ENCODE data around the gene RGR. TPM values are rescaled to one million over a fixed set of nuclear protein-coding genes. Genes with fewer than 3 reads are reported as not detected.
"Not testable (repeated sequence)": the region's sequence is repeated elsewhere in the genome, so short reads cannot be mapped to it uniquely, and the experiment has no call there.

RGR gene
- total RNA-seq, 1 experiment from 2014 or later: not detected

GRCh38 chr10:84269162-84269561, 24.3 kb downstream of the RGR start:
- no peak for DNase-seq
- BruUV-seq (replicated peaks): no TSS peak
- TF ChIP-seq CTCF (IDR thresholded peaks at IDR 0.05; ENCODE audit: unreplicated experiment): no peak
- CTCF ChIA-PET: no interaction called here
- peaks cover 10% of the 10 kb centered on the region for H3K27me3 Mint-ChIP-seq (ENCODE audit: unreplicated experiment)
- H3K9me3 Mint-ChIP-seq (ENCODE audit: low read depth, unreplicated experiment): no peaks in the 10 kb centered on the region
- no peak overlapping the region for H3K4me3 Mint-ChIP-seq (ENCODE audit: low read depth, unreplicated experiment)
- peaks cover 8% of the 10 kb centered on the region for H3K4me1 Mint-ChIP-seq (ENCODE audit: low read depth, unreplicated experiment)
- H3K27ac Mint-ChIP-seq (ENCODE audit: unreplicated experiment): no peak overlapping the region
- intact Hi-C loops (cut with micrococcal nuclease; ENCODE audit: unreplicated experiment): loop anchor here (5.0 to 10.0 kb wide), 2 partner anchors 98 to 166 kb away; no protein-coding TSS in a partner anchor
- H3K36me3 Mint-ChIP-seq (ENCODE audit: insufficient read depth, unreplicated experiment): no peaks in the 10 kb centered on the region

GRCh38 chr10:84269773-84270172, 24.9 kb downstream of the RGR start:
- H3K27ac Mint-ChIP-seq (ENCODE audit: unreplicated experiment): no peak overlapping the region
- intact Hi-C loops (cut with micrococcal nuclease; ENCODE audit: unreplicated experiment): loop anchor here (5.0 to 10.0 kb wide), 2 partner anchors 98 to 165 kb away; no protein-coding TSS in a partner anchor

GRCh38 chr10:84270708-84271107, 25.9 kb downstream of the RGR start:
- Mint-ChIP-seq H3K36me3 (ENCODE audit: insufficient read depth, unreplicated experiment) (no peaks in the 10 kb centered on the region), H3K27ac (ENCODE audit: unreplicated experiment) (no peak overlapping the region), H3K27me3 (ENCODE audit: unreplicated experiment) (no peaks in the 10 kb centered on the region), H3K4me1 (ENCODE audit: low read depth, unreplicated experiment) (peaks cover 8% of the 10 kb centered on the region), H3K9me3 (ENCODE audit: low read depth, unreplicated experiment) (no peaks in the 10 kb centered on the region), H3K4me3 (ENCODE audit: low read depth, unreplicated experiment) (no peak overlapping the region)
- TF ChIP-seq CTCF (IDR thresholded peaks at IDR 0.05; ENCODE audit: unreplicated experiment): no peak
- intact Hi-C loops (cut with micrococcal nuclease; ENCODE audit: unreplicated experiment): no loop called here
- no TSS peak for BruUV-seq (replicated peaks)
- no peak for DNase-seq
- CTCF ChIA-PET: no interaction called here

More at GRCh38 chr10:84269773-84270172, 24.9 kb downstream of the RGR start:
- TF ChIP-seq CTCF (IDR thresholded peaks at IDR 0.05; ENCODE audit: unreplicated experiment): no peak
- no peaks in the 10 kb centered on the region for H3K9me3 Mint-ChIP-seq (ENCODE audit: low read depth, unreplicated experiment)
- H3K27me3 Mint-ChIP-seq (ENCODE audit: unreplicated experiment): peaks cover 3% of the 10 kb centered on the region
- no peak overlapping the region for H3K4me3 Mint-ChIP-seq (ENCODE audit: low read depth, unreplicated experiment)
- no peak for DNase-seq
- H3K4me1 Mint-ChIP-seq (ENCODE audit: low read depth, unreplicated experiment): peaks cover 8% of the 10 kb centered on the region
- CTCF ChIA-PET: no interaction called here
- no TSS peak for BruUV-seq (replicated peaks)
- no peaks in the 10 kb centered on the region for H3K36me3 Mint-ChIP-seq (ENCODE audit: insufficient read depth, unreplicated experiment)

GRCh38 chr10:84279876-84280475, 35.1 kb downstream of the RGR start:
- H3K27ac Mint-ChIP-seq (ENCODE audit: unreplicated experiment); H3K4me3 Mint-ChIP-seq (ENCODE audit: low read depth, unreplicated experiment); intact Hi-C loops (cut with micrococcal nuclease; ENCODE audit: unreplicated experiment); DNase-seq; H3K9me3 Mint-ChIP-seq (ENCODE audit: low read depth, unreplicated experiment); BruUV-seq (replicated peaks); H3K4me1 Mint-ChIP-seq (ENCODE audit: low read depth, unreplicated experiment); H3K36me3 Mint-ChIP-seq (ENCODE audit: insufficient read depth, unreplicated experiment); CTCF ChIA-PET: not testable (repeated sequence)
- H3K27me3 Mint-ChIP-seq (ENCODE audit: unreplicated experiment): peaks cover 28% of the 10 kb centered on the region

- no peak for TF ChIP-seq CTCF (IDR thresholded peaks at IDR 0.05; ENCODE audit: unreplicated experiment)
- no peaks in the 10 kb centered on the region for H3K36me3 Mint-ChIP-seq (ENCODE audit: insufficient read depth, unreplicated experiment)
- peaks cover 33% of the 10 kb centered on the region for H3K27me3 Mint-ChIP-seq (ENCODE audit: unreplicated experiment)
- no peaks in the 10 kb centered on the region for H3K9me3 Mint-ChIP-seq (ENCODE audit: low read depth, unreplicated experiment)
- H3K4me3 Mint-ChIP-seq (ENCODE audit: low read depth, unreplicated experiment): no peak overlapping the region
- intact Hi-C loops (cut with micrococcal nuclease; ENCODE audit: unreplicated experiment): no loop called here
- no peak overlapping the region for H3K27ac Mint-ChIP-seq (ENCODE audit: unreplicated experiment)
- CTCF ChIA-PET: no interaction called here
- no peaks in the 10 kb centered on the region for H3K4me1 Mint-ChIP-seq (ENCODE audit: low read depth, unreplicated experiment)
- no TSS peak for BruUV-seq (replicated peaks)
- no peak for DNase-seq
Measured at GRCh38 chr10:84286695-84287094, 41.8 kb downstream of the RGR start.

Measured in Calu3 (cell line).